Measurements from ENCODE around the gene DLG5.

Gene DLG5

GRCh38 chr10:77926566-77927401 lies at the start of gene DLG5:
Gene DLG5, minus strand, starts transcription at chr10:77926755. Its CDS starts 235 bp downstream, at chr10:77926520.
- no peak for TF ChIP-seq ZNF274 (IDR thresholded peaks at IDR 0.05; ENCODE audit: low read depth, low read length)
- peak within 1 kb of the TSS; percentile 68 for H3K4me3 ChIP-seq (ENCODE audit: low read length)

GRCh38 chr10:77975086-77975666 lies 48.6 kb upstream of the DLG5 start:
- no peak overlapping the region for H3K4me3 ChIP-seq (ENCODE audit: low read length)
- TF ChIP-seq ZNF274 (IDR thresholded peaks at IDR 0.05; ENCODE audit: low read depth, low read length): no peak

- no peak overlapping the region for H3K4me3 ChIP-seq (ENCODE audit: low read length)
- TF ChIP-seq ZNF274 (IDR thresholded peaks at IDR 0.05; ENCODE audit: low read depth, low read length): no peak
Measured at GRCh38 chr10:77974396-77975074, 48.0 kb upstream of the DLG5 start.

GRCh38 chr10:77973276-77973675 lies 46.7 kb upstream of the DLG5 start:
- TF ChIP-seq ZNF274 (IDR thresholded peaks at IDR 0.05; ENCODE audit: low read depth, low read length): no peak
- no peak overlapping the region for H3K4me3 ChIP-seq (ENCODE audit: low read length)

GRCh38 chr10:77972148-77972547 lies 45.6 kb upstream of the DLG5 start:
- no peak overlapping the region for H3K4me3 ChIP-seq (ENCODE audit: low read length)

GRCh38 chr10:77971804-77972144 lies 45.2 kb upstream of the DLG5 start:
- TF ChIP-seq ZNF274 (IDR thresholded peaks at IDR 0.05; ENCODE audit: low read depth, low read length): no peak
- H3K4me3 ChIP-seq (ENCODE audit: low read length): no peak overlapping the region

More at GRCh38 chr10:77972148-77972547, 45.6 kb upstream of the DLG5 start:
- no peak for TF ChIP-seq ZNF274 (IDR thresholded peaks at IDR 0.05; ENCODE audit: low read depth, low read length)

GRCh38 chr10:77970869-77971803 lies 44.6 kb upstream of the DLG5 start:
- TF ChIP-seq ZNF274 (IDR thresholded peaks at IDR 0.05; ENCODE audit: low read depth, low read length): no peak
- no peak overlapping the region for H3K4me3 ChIP-seq (ENCODE audit: low read length)

- TF ChIP-seq ZNF274 (IDR thresholded peaks at IDR 0.05; ENCODE audit: low read depth, low read length): no peak
Measured at GRCh38 chr10:77969114-77969513, 42.6 kb upstream of the DLG5 start.

GRCh38 chr10:77967611-77968022 lies 41.1 kb upstream of the DLG5 start:
- no peak overlapping the region for H3K4me3 ChIP-seq (ENCODE audit: low read length)
- no peak for TF ChIP-seq ZNF274 (IDR thresholded peaks at IDR 0.05; ENCODE audit: low read depth, low read length)

More at GRCh38 chr10:77969114-77969513, 42.6 kb upstream of the DLG5 start:
- H3K4me3 ChIP-seq (ENCODE audit: low read length): no peak overlapping the region

GRCh38 chr10:77965294-77965693 lies 38.7 kb upstream of the DLG5 start:
- no peak overlapping the region for H3K4me3 ChIP-seq (ENCODE audit: low read length)
- no peak for TF ChIP-seq ZNF274 (IDR thresholded peaks at IDR 0.05; ENCODE audit: low read depth, low read length)

- no peak for TF ChIP-seq ZNF274 (IDR thresholded peaks at IDR 0.05; ENCODE audit: low read depth, low read length)
- H3K4me3 ChIP-seq (ENCODE audit: low read length): no peak overlapping the region
Measured at GRCh38 chr10:77964811-77965210, 38.3 kb upstream of the DLG5 start.

- TF ChIP-seq ZNF274 (IDR thresholded peaks at IDR 0.05; ENCODE audit: low read depth, low read length): no peak
- H3K4me3 ChIP-seq (ENCODE audit: low read length): no peak overlapping the region
Measured at GRCh38 chr10:77963901-77964300, 37.3 kb upstream of the DLG5 start.

GRCh38 chr10:77962350-77963146 lies 36.0 kb upstream of the DLG5 start:
- no peak overlapping the region for H3K4me3 ChIP-seq (ENCODE audit: low read length)
- no peak for TF ChIP-seq ZNF274 (IDR thresholded peaks at IDR 0.05; ENCODE audit: low read depth, low read length)
